Activated B cell treated with CpG ODN at 0.5 μM for 24 hours (primary cell): ENCODE results near the gene TNFRSF25. TPM values are rescaled to one million over a fixed set of nuclear protein-coding genes. Genes with fewer than 3 reads are reported as not detected.
"Not testable (repeated sequence)": the region's sequence is repeated elsewhere in the genome, so short reads cannot be mapped to it uniquely, and the experiment has no call there.

ENCODE experiments used
- ATAC-seq: fragments of 200-7000 bp; cut with Tn5 transposase; one replicate; pipeline ENCODE4 v1.10.0; 2021; ENCODE audit warnings: low read depth, mild to moderate bottlenecking, moderate library complexity
- CTCF ChIA-PET: fragments of 350-600 bp; sonication (Branson Sonifier 250); formaldehyde crosslinking; loops from one replicate; lab custom pipeline; 2021; ENCODE audit warnings: antibody characterized with exemption; lab: Charles Lee
- POLR2A ChIA-PET: fragments of 350-600 bp; sonication (Branson Sonifier 250); formaldehyde crosslinking; loops from one replicate; lab custom pipeline; 2021; ENCODE audit warnings: antibody characterized with exemption; lab: Charles Lee
- DNase-seq: peaks from one replicate; pipeline ENCODE4 v3.0.0; 2022
- H3K27ac Mint-ChIP-seq: one replicate; pipeline ENCODE4 v1.8.0; 2020; ENCODE audit warnings: mixed read lengths
- H3K27me3 Mint-ChIP-seq: one replicate; pipeline ENCODE4 v1.8.0; 2021; ENCODE audit warnings: mixed read lengths
- H3K36me3 Mint-ChIP-seq: one replicate; pipeline ENCODE4 v1.8.0; 2021; ENCODE audit warnings: low read depth, mixed read lengths
- H3K4me1 Mint-ChIP-seq: one replicate; pipeline ENCODE4 v1.8.0; 2021; ENCODE audit warnings: mixed read lengths
- H3K4me3 Mint-ChIP-seq: one replicate; pipeline ENCODE4 v1.8.0; 2020; ENCODE audit warnings: mild to moderate bottlenecking, mixed read lengths
- H3K9me3 Mint-ChIP-seq: one replicate; pipeline ENCODE4 v1.8.0; 2020; ENCODE audit warnings: mixed read lengths
- intact Hi-C: fragments of 100-400 bp; cut with micrococcal nuclease; formaldehyde crosslinking; loops from one replicate; pipeline ENCODE4 v1.15.1; 2024
- total RNA-seq: library from RNA; stranded (reverse); gene quantifications from 2 replicates; pipeline ENCODE4 v1.2.3, GENCODE V29; 2022
- TF ChIP-seq, protein P1 (sequence below): fragments of 200-600 bp; IDR thresholded peaks from one replicate; pipeline ENCODE4 v1.8.0; 2022; ENCODE audit warnings: antibody characterized with exemption, mild to moderate bottlenecking

The TNFRSF25 gene
- total RNA-seq, 1 donor from 2014 or later: 2.8 TPM

DNA sequence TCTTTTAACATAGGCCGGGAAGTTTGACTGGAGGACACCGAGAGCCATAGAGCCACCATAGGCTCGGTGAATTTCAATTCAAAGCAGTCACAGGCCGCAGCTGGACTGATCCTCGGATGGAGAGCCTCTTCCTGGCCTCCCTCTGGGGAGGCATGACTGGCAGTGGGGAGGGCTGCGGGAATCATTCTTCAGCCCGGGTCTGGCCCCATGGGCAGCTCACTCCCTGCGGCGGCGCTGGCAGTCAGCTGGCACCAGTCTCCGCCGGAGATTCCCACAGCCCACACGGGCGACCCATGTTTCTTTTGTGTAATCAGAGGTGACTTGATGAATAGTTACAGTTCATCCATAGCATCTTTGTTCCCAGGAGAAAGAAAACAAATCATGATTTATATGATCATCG is 30.8 kb downstream of the TNFRSF25 start:
- Mint-ChIP-seq H3K4me1 (peaks cover 7% of the 10 kb centered on the region), H3K36me3 (no peaks in the 10 kb centered on the region), H3K27ac (no peak overlapping the region), H3K9me3 (no peaks in the 10 kb centered on the region), H3K4me3 (no peak overlapping the region), H3K27me3 (peaks cover 42% of the 10 kb centered on the region)
- DNase-seq: no peak
- ChIA-PET CTCF (interaction anchor here (1.3 kb wide), 1 partner anchor 12 kb away, joined by 4 read pairs; no protein-coding TSS in a partner anchor), POLR2A (no interaction called here)
- no peak for ATAC-seq
- TF ChIP-seq, protein P1, sequence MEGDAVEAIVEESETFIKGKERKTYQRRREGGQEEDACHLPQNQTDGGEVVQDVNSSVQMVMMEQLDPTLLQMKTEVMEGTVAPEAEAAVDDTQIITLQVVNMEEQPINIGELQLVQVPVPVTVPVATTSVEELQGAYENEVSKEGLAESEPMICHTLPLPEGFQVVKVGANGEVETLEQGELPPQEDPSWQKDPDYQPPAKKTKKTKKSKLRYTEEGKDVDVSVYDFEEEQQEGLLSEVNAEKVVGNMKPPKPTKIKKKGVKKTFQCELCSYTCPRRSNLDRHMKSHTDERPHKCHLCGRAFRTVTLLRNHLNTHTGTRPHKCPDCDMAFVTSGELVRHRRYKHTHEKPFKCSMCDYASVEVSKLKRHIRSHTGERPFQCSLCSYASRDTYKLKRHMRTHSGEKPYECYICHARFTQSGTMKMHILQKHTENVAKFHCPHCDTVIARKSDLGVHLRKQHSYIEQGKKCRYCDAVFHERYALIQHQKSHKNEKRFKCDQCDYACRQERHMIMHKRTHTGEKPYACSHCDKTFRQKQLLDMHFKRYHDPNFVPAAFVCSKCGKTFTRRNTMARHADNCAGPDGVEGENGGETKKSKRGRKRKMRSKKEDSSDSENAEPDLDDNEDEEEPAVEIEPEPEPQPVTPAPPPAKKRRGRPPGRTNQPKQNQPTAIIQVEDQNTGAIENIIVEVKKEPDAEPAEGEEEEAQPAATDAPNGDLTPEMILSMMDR: no peak
- intact Hi-C loops: no loop called here

DNA sequence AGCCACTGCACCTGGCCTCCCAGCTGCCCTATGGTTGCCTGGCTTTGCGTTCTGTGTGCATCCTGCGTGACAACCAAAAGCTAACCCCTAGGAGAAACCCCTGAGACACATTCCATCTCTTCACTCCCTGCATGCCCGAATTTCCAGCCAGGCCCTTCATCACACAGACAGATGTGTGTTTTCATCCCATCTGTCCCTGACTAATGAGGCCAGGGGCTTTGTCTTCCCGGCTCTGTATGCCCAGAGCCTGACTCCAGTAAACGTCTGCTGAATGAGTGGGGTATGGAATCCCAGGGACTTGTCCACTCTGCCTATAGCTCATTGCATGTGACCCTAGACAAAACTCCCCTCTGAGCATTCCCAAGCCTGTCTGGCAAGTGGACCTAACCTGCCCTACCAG is 31.8 kb downstream of the TNFRSF25 start:
- H3K36me3 Mint-ChIP-seq: no peaks in the 10 kb centered on the region
- CTCF ChIA-PET: interaction anchor here (1.3 kb wide), 1 partner anchor 11 kb away, joined by 4 read pairs; no protein-coding TSS in a partner anchor
- intact Hi-C loops: no loop called here
- ATAC-seq: no peak
- TF ChIP-seq, protein P1: no peak
- no peak overlapping the region for H3K27ac Mint-ChIP-seq
- POLR2A ChIA-PET: no interaction called here
- H3K27me3 Mint-ChIP-seq: peaks cover 43% of the 10 kb centered on the region
- peaks cover 3% of the 10 kb centered on the region for H3K4me1 Mint-ChIP-seq
- H3K9me3 Mint-ChIP-seq: no peaks in the 10 kb centered on the region
- H3K4me3 Mint-ChIP-seq: no peak overlapping the region
- no peak for DNase-seq

DNA sequence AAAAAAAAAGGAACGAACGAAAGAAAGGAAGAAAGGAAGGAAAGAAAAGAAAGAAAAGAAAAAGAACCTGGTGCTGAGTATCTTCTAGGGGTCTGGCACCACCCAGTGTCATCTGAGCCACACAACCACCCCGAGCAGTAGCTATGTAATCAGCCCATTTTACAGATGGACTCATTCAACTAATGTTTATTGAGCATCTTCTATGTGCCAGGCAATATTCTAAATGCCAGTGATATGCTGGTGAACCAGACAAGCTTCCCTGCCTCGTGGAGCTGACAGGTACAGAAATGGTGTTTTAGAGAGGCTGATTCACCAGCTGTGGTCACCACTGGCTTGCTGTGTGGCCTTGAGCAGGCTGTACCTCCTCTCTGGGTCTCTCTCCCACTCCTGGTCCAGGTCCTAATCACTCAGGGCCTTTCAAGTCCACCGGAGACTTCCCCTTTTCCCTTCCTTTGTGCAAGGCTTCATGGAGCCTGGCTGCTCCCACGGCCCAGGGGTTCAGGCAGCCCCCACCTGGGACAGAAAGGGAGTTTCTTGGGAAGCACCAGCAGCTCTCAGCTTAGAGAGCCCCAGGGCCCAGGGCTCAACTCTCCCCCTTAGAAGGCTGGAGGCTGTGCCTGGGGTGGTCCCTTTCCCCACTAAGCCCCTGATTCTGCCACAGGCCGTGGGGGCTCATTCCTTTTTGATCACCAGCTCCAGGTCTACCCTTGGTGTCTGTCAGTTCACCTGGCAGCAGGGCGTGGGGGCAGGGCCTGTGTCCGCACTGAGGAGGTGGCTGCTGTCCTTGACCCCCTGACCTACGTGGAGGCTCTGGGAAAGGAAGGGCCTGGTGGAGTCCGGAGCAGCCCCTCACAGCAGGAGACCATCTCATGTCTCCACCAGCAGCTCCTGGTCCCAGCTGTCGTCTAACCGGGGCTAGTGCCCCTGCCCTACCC is 34.1 kb downstream of the TNFRSF25 start:
- POLR2A ChIA-PET, intact Hi-C loops, ATAC-seq, H3K4me1 Mint-ChIP-seq, DNase-seq, H3K27ac Mint-ChIP-seq, H3K9me3 Mint-ChIP-seq, H3K36me3 Mint-ChIP-seq, H3K4me3 Mint-ChIP-seq: not testable (repeated sequence)
- CTCF ChIA-PET: interaction anchor here (1.8 kb wide), 1 partner anchor 9 kb away, joined by 5 read pairs; no protein-coding TSS in a partner anchor
- peaks cover 39% of the 10 kb centered on the region for H3K27me3 Mint-ChIP-seq

DNA sequence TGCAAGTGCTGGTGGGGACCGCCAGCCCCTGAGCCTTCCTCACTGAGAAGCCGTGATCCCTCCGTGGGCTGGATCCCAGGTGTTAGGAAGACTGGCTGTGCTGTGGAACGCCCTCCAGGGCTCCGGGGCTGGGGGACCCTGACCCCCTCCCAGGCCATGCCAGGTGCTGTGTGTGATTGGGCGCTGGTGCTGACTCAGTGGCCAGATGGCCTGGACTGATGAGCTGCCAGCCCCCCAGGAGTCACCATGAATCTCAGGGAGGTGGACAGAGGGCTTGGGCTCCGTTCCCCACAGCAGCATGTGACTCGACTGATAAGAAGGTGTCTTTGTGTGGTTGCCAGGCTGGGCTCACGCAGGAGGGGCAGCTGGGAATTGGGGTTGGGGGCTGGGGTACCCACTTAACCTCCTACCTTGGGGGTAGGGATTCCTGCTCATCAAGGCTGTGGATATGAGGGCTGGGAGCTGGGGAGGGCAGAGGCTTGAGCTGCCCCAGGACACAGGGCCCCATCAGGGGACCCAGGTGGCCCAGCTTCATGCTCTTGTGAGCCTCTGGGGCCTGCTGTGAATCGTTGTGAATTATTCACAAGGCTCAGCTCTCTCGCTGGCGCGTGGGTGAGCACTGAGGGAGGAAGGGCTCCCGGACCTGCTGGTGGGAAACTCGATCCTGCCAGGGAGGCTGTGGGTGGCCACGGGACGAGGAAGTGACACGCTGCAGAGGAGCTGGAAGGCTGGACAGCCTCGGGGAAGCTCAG is 36.1 kb downstream of the TNFRSF25 start:
- H3K4me1 Mint-ChIP-seq, POLR2A ChIA-PET, H3K9me3 Mint-ChIP-seq, DNase-seq, ATAC-seq, intact Hi-C loops, H3K27ac Mint-ChIP-seq, H3K4me3 Mint-ChIP-seq, H3K36me3 Mint-ChIP-seq: not testable (repeated sequence)
- peaks cover 46% of the 10 kb centered on the region for H3K27me3 Mint-ChIP-seq
- CTCF ChIA-PET: interaction anchor here (1.2 kb wide), 1 partner anchor 9 kb away, joined by 3 read pairs; no protein-coding TSS in a partner anchor

DNA sequence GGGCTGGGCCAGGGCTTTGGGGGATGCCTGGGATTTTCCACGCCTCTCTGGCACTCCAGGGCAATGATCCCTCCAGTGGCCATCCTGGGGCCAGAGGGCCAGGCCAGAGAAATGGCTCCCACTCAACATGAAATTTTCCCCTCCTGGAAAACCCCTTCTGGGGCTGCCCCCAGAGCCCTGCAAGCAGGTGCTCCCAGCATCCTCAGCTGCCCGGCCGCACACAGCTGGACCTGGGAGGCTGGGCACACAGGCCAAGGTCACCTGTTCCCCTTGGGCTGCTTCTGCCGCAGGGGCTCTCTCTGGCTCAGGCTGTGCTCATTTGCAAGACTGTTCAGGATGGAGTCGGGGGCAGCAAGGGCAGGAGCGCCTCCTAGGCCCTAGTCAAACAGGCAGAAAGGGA is 37.5 kb downstream of the TNFRSF25 start:
- H3K36me3 Mint-ChIP-seq, ATAC-seq, H3K4me3 Mint-ChIP-seq, H3K27ac Mint-ChIP-seq, intact Hi-C loops, POLR2A ChIA-PET, CTCF ChIA-PET, H3K9me3 Mint-ChIP-seq, DNase-seq: not testable (repeated sequence)
- H3K4me1 Mint-ChIP-seq: peaks cover 12% of the 10 kb centered on the region
- H3K27me3 Mint-ChIP-seq: peaks cover 42% of the 10 kb centered on the region

DNA sequence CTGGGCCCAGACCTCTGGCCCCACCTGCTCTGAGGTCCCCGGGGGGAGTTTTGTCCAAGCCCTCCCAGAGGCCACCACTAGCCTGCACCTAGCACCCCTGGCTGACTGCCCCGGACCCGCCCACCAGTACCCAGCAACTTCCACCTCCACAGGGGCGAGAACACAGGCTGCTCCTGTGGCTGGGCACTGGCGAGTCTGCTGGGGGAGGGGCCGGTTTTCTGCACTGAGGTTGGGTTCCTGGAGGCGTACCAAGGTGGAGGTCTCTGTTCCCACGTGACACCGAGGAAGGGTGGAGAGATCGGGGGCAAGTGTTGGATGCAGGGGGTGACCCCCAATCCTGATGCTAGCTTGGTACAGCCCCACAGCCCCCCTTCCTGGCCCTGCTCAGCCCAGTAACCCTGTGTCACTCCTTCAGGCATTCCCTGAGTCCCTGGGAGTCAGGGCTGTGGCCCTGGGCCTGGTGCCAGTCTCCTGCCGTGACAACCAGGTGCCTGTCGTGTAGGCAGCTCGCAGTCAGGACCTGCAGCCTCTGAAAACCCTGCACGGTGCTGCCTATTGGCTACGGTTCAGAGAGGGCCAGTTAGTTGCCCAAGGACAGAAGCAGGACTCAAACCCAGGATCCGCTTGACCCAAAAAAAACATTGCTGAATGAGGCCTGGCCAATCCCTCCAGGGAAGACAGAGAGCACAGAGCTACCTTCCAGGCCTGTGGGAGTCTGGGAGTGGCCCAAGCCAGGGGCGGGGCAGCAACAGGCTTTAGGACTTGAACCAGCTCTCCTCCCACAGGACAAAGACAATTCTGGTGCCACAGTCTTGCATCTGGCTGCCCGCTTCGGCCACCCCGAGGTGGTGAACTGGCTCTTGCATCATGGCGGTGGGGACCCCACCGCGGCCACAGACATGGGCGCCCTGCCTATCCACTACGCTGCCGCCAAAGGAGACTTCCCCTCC is 38.3 kb downstream of the TNFRSF25 start:
- Mint-ChIP-seq H3K4me3 (no peak overlapping the region), H3K9me3 (no peaks in the 10 kb centered on the region), H3K36me3 (no peaks in the 10 kb centered on the region), H3K4me1 (peaks cover 12% of the 10 kb centered on the region), H3K27ac (no peak overlapping the region), H3K27me3 (peaks cover 43% of the 10 kb centered on the region)
- ChIA-PET POLR2A (no interaction called here), CTCF (interaction anchor here (1.3 kb wide), 1 partner anchor 9 kb away, joined by 6 read pairs; no protein-coding TSS in a partner anchor)
- TF ChIP-seq, protein P1: no peak
- ATAC-seq: no peak
- intact Hi-C loops: no loop called here
- DNase-seq: no peak
